Measurements from ENCODE around the gene CNPY3.
"Not testable (repeated sequence)": the region's sequence is repeated elsewhere in the genome, so short reads cannot be mapped to it uniquely, and the experiment has no call there.

CNPY3 gene

DNA sequence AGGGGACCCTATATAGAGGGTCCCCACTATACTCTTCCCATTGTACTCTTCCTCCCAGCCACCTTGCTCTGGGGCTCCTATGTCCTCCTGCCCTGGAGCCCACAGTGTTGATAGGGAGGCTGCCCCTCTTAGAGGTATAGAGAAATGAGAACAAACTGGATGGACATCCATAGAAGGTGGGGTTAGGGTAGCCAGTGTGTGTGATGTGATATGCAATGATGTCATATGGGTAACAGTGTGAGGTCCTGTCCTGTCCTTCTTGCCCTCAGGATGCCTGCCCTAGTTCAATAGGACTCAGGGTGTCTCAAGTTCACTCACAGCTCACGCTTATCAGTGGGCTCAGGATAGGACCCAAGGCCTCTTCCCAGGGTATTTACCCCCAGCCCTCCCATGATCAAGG, 13.0 kb upstream of the CNPY3 start:
- no peak for DNase-seq

GRCh38 chr6:42921801-42922200, 7.5 kb upstream of the CNPY3 start:
- DNase-seq, result no peak

DNA sequence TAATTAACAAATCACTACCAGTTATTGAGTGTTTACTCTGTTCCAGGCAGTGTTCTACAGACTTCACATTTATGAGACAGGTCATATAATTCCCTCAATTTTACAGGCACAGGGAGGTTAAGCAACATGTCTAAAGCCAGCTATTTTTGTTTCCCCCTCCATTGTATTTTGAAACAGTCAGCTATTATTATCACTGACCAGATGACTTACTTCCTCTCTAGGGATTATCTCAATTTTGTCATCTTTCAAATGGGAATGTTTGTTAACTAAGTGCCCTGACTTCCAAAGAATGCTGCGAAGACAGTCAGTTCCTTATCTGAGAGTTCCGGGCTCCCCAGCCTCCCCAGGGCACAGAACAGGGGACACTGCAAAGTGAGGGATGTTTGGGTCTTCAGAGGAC, 5.6 kb upstream of the CNPY3 start:
- DNase-seq, result peak in 1 of 3 experiments; percentile 17

DNA sequence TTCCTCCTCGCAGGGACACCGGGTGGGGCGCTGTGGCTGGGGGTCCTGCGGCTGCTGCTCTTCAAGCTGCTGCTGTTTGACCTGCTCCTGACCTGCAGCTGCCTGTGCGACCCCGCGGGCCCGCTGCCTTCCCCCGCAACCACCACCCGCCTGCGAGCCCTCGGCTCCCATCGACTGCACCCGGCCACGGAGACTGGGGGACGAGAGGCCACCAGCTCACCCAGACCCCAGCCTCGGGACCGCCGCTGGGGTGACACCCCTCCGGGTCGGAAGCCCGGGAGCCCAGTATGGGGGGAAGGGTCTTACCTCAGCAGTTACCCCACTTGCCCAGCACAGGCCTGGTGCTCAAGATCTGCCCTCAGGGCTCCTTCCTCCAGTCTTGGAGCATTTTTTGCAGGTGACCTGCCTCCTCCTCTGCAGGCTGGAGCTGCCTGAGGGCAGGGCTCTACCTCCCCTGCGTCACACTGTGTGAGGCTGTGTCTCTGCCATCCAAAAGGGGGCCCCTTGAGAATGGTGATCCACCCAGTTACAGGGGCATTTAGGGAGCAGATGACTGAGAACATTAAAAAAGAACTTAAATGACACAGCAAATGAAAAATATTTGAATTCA, 3.9 kb upstream of the CNPY3 start:
- no peak for DNase-seq

- DNase-seq, result no peak
Measured at GRCh38 chr6:42929821-42930360, 611 bp downstream of the CNPY3 start.

GRCh38 chr6:42932412-42932811, 3.1 kb downstream of the CNPY3 start:
- DNase-seq, result no peak

DNA sequence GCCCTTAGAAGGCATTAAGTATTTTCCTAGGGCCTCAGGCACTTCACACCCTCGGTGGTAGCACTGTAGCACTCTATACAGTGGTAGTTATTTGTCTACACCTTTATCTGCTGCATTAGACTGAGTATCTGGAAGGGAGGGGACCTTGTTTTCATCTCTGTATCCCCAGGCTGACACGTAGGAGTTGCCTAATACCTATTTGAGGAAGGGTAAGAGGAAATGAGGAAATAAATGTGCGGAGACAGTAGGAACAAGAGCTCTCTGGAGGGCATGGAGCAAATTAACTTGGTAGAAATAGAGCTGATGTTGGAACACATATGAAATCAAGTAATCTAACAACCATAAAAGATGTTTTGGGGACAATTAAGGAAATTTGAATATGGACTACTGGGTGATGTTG, 3.9 kb downstream of the CNPY3 start:
- no peak for DNase-seq

- no peak for DNase-seq
Measured at GRCh38 chr6:42935322-42935721, 6.0 kb downstream of the CNPY3 start.

DNA sequence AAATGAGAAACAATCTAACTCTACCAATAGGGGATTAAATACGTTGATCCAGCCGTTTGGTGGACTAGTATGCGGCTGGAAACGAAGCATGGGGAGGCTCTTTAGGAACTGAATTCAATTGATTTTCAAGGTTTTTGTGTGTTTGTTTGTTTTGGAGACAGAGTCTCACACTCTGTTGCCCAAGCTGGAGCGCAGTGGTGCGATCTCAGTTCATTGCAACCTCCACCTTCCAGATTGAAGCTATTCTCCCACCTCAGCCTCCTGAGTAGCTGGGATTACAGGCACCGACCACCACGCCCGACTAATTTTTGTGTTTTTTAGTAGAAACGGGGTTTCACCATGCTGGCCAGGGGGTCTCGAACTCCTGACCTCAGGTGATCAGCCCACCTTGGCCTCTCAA, 7.1 kb downstream of the CNPY3 start:
- no peak for DNase-seq

- no peak for DNase-seq
Measured at GRCh38 chr6:42937548-42938427, 8.5 kb downstream of the CNPY3 start.

DNA sequence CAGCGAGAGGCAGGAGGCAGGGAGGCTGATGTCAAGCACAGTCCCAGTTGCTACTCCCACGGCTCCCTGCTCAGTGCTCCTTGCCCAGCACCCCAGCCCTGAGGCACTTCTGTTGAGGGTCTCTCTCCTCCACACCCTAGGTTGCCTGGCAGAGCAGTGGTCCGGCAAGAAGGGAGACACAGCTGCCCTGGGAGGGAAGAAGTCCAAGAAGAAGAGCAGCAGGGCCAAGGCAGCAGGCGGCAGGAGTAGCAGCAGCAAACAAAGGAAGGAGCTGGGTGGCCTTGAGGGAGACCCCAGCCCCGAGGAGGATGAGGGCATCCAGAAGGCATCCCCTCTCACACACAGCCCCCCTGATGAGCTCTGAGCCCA, 9.1 kb downstream of the CNPY3 start:
- no peak for DNase-seq

GRCh38 chr6:42938987-42939809, 9.9 kb downstream of the CNPY3 start:
- no peak for DNase-seq

DNA sequence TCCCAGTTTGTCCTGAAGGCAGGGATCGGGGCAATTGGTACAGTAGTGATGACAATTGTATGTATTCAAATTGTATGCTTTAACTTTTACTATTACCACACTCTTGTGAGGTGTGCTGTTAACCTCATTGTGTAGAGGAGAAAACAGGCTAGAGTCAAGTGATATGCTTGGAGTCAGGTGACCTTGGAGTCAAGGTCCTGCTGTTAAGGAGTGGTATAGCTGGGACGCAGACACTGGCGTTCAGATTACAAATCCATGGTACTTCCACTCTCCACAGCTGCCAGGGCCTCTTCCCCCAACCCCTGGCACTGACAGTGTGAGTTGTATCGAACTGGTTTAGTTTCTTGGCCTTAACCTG, 10.5 kb downstream of the CNPY3 start:
- DNase-seq, result no peak

DNA sequence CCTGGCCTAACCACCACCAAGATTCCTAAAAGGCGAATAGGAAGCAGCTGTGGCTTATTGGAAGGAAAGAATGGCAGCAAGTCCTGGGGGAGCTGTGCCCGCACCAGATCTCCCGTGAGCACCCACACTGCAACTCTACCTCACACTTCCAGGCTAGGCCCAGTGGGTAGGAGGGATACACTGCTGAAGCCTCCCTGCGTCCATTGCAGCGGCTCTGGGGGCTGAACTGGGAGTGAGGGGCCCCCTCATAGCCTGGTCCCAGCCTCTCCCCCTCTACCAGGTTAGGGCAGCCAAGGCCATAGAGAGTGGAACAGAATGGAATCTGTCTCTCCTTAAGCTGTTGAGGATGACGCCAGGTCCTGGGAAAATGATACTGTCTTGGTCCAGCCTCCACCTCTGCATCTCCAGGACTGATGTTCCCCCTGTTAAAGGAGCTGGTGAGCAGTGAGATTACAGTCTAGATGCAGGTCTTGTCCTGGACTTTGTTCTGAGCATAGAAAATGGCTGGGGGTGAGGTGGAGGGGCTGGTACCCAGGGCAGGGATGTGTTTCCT, 11.3 kb downstream of the CNPY3 start:
- no peak for DNase-seq

GRCh38 chr6:42941356-42941755, 12.1 kb downstream of the CNPY3 start:
- DNase-seq, result not testable (repeated sequence)

DNA sequence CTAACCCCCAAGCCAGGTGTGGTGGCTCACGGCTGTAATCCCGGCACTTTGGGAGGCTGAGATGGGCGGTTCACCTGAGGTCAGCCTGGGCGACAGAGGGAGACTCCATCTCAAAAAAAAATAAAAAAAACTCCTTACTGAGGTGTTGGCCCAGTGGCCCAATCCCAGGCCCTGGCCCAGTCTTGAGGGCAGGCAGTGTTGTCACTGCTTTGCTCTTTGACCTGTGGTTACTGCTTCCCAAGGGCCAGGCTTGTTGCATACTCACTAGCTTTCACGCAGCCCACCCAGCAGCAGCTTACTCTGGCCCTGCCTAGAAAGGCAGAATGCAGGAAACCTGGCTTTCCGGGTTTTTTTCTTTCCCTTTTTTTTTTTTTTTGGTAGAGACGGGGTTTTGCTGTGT, 13.2 kb downstream of the CNPY3 start:
- DNase-seq, result no peak

DNA sequence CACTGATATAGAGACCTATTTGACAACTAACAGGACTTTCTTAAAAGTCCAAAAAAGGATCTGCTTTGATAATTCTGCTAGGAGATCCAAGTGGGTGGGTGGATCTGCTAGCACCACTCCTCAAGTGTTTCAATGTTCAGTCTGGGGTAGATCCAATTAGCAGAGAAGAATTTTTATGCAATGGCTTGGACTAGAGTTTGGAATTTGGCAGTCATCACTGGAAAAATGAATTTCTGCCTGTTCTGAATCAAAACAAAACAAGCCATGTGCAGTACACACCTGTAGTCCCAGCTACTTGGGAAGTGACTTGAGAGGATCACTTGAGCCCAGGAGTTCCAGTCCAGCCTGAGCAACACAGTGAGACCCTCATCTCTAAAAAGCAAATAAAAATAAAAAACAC, 18.7 kb downstream of the CNPY3 start:
- DNase-seq, result no peak

DNA sequence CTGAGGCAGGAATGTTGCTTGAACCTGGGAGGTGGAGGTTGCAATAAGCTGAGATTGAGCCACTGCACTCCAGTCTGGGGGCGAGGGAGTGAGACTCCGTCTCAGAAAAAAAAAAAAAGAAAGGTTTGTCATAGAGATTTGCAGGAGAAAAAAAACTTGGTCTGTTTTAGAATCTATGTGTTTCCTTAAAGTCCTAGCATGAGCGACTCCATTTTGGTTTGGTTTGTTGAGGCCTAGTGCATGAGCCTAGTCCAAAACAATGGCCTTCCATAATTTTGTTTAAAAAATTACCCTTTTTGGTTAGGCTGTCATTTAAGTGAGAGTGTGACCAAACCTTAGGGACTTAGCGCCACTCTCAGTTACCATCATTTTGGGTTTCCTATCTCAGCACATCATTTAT, 23.1 kb downstream of the CNPY3 start:
- DNase-seq, result no peak

- DNase-seq, result not testable (repeated sequence)
Measured at GRCh38 chr6:42954405-42954804, 25.1 kb downstream of the CNPY3 start.

- DNase-seq, result no peak
Measured at GRCh38 chr6:42958125-42958524, 28.8 kb downstream of the CNPY3 start.

DNA sequence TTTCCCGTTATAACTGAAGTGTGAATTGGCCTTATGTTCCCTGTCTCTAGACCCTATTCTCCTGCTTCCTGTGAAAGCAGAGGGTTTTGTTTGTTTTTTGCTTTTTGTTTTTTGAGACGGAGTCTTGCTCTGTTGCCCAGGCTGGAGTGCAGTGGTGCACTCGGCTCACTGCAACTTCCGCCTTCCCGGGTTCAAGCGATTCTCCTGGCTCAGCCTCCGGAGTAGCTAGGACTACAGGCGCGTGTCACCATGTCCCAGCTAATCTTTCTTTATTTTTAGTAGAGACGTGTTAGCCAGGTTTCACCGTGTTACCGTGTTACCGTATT, 30.6 kb downstream of the CNPY3 start:
- no peak for DNase-seq

DNA sequence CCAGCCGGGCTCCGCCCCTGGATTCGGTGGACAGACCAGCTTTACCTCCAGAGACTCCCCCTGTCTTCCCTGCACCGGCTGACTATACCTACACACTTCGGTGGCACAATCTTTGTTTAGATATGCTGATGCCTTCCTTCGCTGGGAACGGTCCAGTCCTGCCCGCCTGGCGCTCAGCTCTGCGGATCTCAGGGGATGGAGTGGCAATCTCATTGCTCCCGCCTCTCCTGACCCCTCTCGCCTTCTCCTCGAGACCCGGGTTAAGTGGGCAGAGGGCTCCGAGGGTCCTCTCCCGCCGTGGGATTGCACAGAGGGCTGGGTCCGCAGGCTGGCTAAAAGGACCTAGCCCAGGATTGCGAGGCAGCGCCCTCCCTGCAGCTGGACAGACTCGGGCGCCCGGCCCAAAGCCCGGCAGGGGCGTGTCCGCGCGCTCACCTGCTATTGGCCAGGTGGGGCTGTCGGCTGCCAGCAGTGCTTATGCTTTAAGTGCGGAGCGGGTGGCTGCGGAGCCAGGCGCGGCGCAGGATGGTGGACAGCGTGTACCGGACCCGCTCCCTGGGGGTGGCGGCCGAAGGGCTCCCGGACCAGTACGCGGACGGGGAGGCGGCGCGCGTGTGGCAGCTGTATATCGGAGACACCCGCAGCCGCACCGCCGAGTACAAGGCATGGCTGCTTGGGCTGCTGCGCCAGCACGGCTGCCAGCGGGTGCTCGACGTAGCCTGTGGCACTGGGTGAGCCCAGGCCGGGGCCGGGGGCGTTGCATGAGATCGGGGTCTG, 31.2 kb downstream of the CNPY3 start, which contains the start of gene GNMT:
Gene GNMT (plus strand): TSS at position 512 of the 777 bp plus-strand sequence. CDS start 14 bp downstream, at position 526.
- DNase-seq, result peak; percentile 61 to 75 (median 64)

Data from NCI-H1417 (cell line).